Measurements from ENCODE around the gene FGFR3.

FGFR3 gene

DNA sequence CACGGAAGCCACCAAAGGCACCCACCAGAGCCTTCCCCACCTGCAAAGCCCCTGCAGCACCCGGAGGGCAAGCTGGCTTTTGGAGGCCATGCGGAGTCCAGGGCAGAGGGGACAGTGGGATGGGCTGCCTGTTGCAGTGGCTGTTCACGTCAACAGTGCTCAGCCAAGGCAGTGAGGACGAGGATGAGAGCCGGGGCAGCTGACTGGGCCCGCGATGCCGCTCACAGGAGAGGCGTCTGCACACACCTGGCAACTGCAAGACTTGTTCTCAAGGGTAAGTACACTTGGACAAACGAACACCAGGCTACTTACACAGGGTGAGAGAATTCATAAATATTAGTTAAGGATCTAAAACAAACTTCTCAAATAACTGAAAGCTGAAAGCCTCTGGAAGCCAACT is 19.6 kb downstream of the FGFR3 start:
- DNase-seq (ENCODE audit: low read depth, low spot score) = no peak
- ChIA-PET CTCF (interaction anchor here (1.0 to 11.4 kb wide), 10 partner anchors 10 to 120 kb away, joined by 3 to 205 read pairs (median 7); partner anchors contain the start of gene FGFR3), POLR2A (no interaction called here)
- no peak overlapping the region for H3K4me3 ChIP-seq (ENCODE audit: low read depth, low read length)
- TF ChIP-seq, protein P1, sequence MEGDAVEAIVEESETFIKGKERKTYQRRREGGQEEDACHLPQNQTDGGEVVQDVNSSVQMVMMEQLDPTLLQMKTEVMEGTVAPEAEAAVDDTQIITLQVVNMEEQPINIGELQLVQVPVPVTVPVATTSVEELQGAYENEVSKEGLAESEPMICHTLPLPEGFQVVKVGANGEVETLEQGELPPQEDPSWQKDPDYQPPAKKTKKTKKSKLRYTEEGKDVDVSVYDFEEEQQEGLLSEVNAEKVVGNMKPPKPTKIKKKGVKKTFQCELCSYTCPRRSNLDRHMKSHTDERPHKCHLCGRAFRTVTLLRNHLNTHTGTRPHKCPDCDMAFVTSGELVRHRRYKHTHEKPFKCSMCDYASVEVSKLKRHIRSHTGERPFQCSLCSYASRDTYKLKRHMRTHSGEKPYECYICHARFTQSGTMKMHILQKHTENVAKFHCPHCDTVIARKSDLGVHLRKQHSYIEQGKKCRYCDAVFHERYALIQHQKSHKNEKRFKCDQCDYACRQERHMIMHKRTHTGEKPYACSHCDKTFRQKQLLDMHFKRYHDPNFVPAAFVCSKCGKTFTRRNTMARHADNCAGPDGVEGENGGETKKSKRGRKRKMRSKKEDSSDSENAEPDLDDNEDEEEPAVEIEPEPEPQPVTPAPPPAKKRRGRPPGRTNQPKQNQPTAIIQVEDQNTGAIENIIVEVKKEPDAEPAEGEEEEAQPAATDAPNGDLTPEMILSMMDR (IDR thresholded peaks at IDR 0.05; ENCODE audit: insufficient read depth, low read length, missing control alignments) = no peak

DNA sequence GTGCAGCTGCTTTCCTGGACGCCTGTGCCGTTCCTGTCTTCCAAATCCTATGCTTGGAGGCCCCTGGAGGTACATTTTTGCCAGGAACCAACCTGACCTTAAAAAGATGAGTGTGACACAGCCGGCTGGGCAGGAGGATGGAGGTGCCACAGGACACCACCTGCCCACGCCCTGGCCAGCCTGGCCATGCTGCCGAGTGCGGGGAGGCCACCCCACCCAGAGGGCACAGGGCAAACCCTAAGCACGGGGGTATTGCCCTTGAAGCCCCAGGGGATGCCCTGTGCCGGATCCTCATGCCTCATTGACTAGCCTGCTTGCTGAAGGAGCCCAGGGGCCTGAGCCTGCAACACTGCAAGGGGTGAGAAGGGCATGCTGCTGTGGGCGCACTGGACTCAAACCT is 20.1 kb downstream of the FGFR3 start:
- no peak overlapping the region for H3K4me3 ChIP-seq (ENCODE audit: low read depth, low read length)
- POLR2A ChIA-PET = no interaction called here
- TF ChIP-seq, protein P1 (IDR thresholded peaks at IDR 0.05; ENCODE audit: insufficient read depth, low read length, missing control alignments) = no peak
- no peak for DNase-seq (ENCODE audit: low read depth, low spot score)
- CTCF ChIA-PET = interaction anchor here (0.7 to 11.4 kb wide), 10 partner anchors 10 to 120 kb away, joined by 3 to 205 read pairs (median 7); partner anchors contain the start of gene FGFR3

DNA sequence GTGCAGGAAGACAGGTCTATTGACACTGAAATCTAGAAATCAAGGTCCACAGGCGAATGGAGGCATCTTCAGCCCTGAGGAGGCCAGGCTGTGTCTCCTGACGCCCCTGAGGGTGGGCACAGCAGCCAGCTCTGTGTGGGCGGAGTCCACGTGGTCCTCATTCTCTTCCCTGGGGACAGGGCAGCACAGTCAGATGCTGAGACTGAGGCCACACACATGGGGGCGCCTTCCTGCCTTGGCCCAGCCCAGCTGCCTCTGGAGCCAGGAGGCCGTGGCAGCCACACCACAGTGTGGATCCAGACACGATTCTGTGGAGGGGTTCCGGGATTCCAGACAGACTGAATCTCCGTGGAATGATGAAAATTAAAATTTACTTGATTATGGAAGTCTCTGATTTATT is 20.8 kb downstream of the FGFR3 start:
- H3K4me3 ChIP-seq (ENCODE audit: low read depth, low read length) = no peak overlapping the region
- ChIA-PET CTCF (interaction anchor here (0.7 to 11.4 kb wide), 8 partner anchors 9 to 121 kb away, joined by 3 to 205 read pairs (median 28); partner anchors contain the start of gene FGFR3), POLR2A (no interaction called here)
- TF ChIP-seq, protein P1 (IDR thresholded peaks at IDR 0.05; ENCODE audit: insufficient read depth, low read length, missing control alignments) = peak; percentile 13
- DNase-seq (ENCODE audit: low read depth, low spot score) = no peak

DNA sequence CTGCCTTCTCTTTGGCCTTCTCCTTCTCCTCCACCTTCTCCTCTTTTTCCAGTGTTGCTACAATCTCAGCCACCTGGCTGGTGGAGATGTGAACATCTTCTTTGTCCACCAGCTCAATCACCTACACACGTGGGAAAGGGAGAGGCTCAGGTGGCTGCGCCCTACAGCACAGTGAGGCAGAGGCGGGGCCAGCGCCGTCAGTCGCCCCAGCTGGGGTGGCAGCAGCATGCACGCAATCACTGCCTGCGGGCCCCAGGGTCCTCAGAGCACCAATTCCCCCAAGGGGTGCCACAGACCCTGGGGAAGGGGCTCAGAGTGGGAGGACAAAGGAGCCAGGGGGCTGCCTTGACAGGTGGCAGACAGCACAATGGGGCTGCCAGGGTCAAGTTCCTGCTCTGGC is 21.4 kb downstream of the FGFR3 start:
- CTCF ChIA-PET = interaction anchor here (0.8 to 11.4 kb wide), 5 partner anchors 19 to 95 kb away, joined by 3 to 205 read pairs (median 99); partner anchors contain the start of gene FGFR3
- DNase-seq (ENCODE audit: low read depth, low spot score) = no peak
- TF ChIP-seq, protein P1 (IDR thresholded peaks at IDR 0.05; ENCODE audit: insufficient read depth, low read length, missing control alignments) = no peak
- POLR2A ChIA-PET = no interaction called here
- H3K4me3 ChIP-seq (ENCODE audit: low read depth, low read length) = no peak overlapping the region

DNA sequence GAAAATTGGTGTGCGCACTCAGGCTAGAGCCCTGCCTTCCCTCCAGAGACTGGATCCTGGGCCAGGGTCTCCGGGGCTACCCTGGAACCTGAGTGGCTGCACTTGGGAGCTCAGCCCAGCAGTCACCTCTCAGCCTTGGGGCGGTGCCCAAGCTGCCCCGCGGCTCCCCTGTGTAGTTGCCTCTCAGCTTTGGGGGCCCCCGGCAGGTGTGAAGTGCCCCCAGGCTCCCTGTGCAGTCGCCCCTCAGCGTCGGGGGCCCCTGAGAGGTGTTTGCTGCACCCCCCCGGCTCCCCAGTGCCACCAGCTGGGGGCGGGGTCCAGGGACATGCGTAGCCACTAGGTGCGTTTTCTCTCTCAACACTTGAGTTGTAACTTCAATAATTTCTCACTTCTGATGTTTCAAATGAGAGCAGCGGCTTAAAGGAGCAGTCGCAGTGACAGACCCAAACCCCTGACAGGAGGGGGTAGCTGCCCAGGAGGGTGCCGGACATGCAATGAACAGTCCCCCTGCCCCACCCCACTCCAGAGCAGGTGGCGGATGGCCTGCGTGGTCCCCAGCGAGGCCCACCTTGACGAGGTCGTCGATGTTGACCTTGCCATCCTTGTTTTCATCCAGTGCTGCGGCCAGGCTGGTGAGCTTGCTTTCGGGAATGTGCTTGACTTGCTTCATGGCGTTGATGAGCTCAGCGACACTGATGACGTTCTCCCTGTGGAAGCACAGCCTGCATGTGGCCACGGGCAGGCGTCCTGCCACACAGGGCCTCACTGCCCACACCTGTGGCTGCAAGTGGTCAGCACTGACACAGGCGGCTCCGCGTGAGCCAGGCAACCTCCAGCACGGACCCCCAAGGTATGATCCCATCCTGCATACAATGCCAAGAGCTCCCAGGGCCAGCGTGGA is 22.3 kb downstream of the FGFR3 start:
- DNase-seq (ENCODE audit: low read depth, low spot score) = no peak
- POLR2A ChIA-PET = interaction anchor here (0.5 kb wide), 1 partner anchor 309 kb away, joined by 4 read pairs; no protein-coding TSS in a partner anchor
- TF ChIP-seq, protein P1 (IDR thresholded peaks at IDR 0.05; ENCODE audit: insufficient read depth, low read length, missing control alignments) = no peak
- no peak overlapping the region for H3K4me3 ChIP-seq (ENCODE audit: low read depth, low read length)
- CTCF ChIA-PET = interaction anchor here (0.8 to 11.4 kb wide), 8 partner anchors 19 to 96 kb away, joined by 3 to 205 read pairs (median 3); partner anchors contain the start of gene FGFR3

Measured in AG04449 (cell line).